AG20443 (cell line): ENCODE measurements around the gene PRKCE.

ENCODE experiments used
- DNase-seq: peaks from one replicate; pipeline ENCODE4 v3.0.0; 2012; ENCODE audit warnings: low spot score, mixed read lengths

The PRKCE gene

GRCh38 chr2:45726188-45726587 is 74.7 kb downstream of the PRKCE start:
- DNase-seq = no peak

GRCh38 chr2:45728458-45728942 is 77.0 kb downstream of the PRKCE start:
- no peak for DNase-seq

- no peak for DNase-seq
These were observed 78.5 kb downstream of the PRKCE start for GRCh38 chr2:45729753-45730512.

- DNase-seq = no peak
These were observed 79.7 kb downstream of the PRKCE start for GRCh38 chr2:45731141-45731540.

GRCh38 chr2:45732436-45732835 is 81.0 kb downstream of the PRKCE start:
- DNase-seq = no peak

GRCh38 chr2:45732946-45733345 is 81.5 kb downstream of the PRKCE start:
- DNase-seq = no peak

GRCh38 chr2:45734336-45734735 is 82.9 kb downstream of the PRKCE start:
- no peak for DNase-seq

- DNase-seq = peak; percentile 24
These were observed 83.5 kb downstream of the PRKCE start for GRCh38 chr2:45734952-45735351.

GRCh38 chr2:45736757-45737704 is 85.6 kb downstream of the PRKCE start:
- DNase-seq = no peak

GRCh38 chr2:45739796-45740485 is 88.5 kb downstream of the PRKCE start:
- no peak for DNase-seq

- no peak for DNase-seq
These were observed 89.8 kb downstream of the PRKCE start for GRCh38 chr2:45741161-45741850.

GRCh38 chr2:45743531-45744396 is 92.3 kb downstream of the PRKCE start:
- DNase-seq = peak; percentile 69

GRCh38 chr2:45745231-45745630 is 93.8 kb downstream of the PRKCE start:
- no peak for DNase-seq

GRCh38 chr2:45746888-45747287 is 95.4 kb downstream of the PRKCE start:
- DNase-seq = peak; percentile 52

- no peak for DNase-seq
These were observed 95.9 kb downstream of the PRKCE start for GRCh38 chr2:45747363-45747762.

- peak; percentile 92 for DNase-seq
These were observed 96.8 kb downstream of the PRKCE start for GRCh38 chr2:45748239-45748638.

- DNase-seq = no peak
These were observed 98.5 kb downstream of the PRKCE start for GRCh38 chr2:45750001-45750400.

- DNase-seq = no peak
These were observed 99.0 kb downstream of the PRKCE start for GRCh38 chr2:45750484-45750883.

- DNase-seq = no peak
These were observed 101.9 kb downstream of the PRKCE start for GRCh38 chr2:45753381-45753780.

GRCh38 chr2:45754131-45755010 is 102.9 kb downstream of the PRKCE start:
- DNase-seq = no peak
